Left hindlimb (tissue), 1 donor: Measurements from ENCODE around the gene TEX2.
"Not testable (repeated sequence)": the region's sequence is repeated elsewhere in the genome, so short reads cannot be mapped to it uniquely, and the experiment has no call there.

Experiments
- DNase-seq: peaks from one replicate; pipeline ENCODE4 v3.0.0-alpha.2; 2018

Gene TEX2

DNA sequence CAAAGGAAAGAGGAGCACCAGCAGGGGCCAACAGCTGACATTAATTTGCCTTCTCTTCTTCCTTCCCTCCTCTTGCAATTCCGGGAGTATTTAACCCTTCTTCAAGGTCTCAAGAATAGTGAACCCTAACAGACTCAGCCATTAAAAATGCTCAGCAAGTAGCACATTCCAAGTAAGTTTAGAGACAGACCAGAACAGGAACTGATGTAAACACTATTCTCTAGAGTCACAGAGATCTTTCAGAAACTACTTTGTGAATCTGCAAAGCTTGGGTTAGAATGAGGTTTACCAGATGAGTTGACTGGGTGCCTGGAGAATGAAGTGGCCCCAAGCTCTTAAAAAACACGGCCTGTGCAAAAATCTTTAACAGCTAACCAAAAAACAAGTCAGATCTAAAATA is 50.9 kb downstream of the TEX2 start:
- DNase-seq: no peak

DNA sequence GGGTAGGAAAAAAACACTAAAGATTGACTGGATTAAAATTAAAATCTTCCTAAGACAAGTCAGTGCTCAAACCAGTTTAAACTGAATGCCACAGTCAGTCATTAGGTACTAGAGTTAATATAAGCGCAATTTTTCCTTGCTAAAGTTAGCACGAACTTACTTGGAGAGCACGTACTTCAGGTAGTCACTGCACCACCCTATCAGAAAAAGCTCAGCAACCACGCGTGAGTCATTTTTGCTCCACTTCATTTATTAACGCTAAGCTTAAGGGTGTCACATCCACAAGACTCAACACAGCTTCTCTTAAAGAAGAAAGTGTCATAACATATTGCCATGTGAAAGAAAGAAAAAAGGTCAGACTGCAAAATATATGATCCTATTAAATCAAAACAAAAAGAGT is 53.1 kb downstream of the TEX2 start:
- DNase-seq: no peak

DNA sequence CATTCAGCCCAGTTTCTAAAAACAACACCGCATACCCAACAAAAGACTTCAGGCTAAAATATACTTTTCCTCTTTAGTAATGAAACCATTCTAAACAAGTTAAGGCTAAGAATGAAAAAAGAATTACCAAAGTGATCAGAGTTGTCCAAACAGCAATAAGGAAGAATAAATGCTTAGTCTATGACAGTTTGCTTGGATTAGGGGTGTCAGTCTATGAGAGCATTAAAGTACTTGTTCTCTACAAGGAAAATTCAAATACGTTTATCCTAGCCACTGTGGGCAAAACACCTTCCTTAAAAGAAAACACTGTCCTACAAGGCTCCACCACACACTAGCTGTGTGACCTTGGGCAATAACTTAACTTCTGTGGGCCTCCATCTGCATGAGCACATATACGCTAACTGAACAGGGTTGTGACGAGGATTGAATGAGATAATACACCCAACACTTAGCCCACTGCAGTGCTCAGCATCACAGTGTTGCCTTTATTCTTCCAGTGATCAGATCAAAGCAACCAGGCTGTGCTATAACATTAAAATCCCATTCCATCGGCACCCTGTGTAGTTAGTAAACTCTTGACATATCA is 53.6 kb downstream of the TEX2 start:
- no peak for DNase-seq

DNA sequence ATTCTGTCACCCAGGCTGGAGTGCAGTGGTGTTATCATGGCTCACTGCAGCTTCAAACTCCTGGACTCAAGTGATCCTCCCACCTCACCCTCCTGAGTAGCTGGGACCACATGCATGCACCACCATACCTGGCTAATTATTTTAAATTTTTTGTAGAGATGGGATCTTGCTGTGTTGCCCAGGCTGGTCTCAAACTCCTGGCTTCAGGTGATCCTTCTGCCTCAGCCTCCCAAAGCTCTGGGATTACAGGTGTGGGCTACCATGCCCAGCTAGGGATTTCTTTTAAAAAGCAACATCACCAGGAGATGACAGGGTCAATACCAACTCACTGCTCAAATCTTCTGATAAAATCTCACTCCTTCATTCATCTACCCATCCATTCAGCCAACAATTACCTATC is 54.4 kb downstream of the TEX2 start:
- DNase-seq: not testable (repeated sequence)

DNA sequence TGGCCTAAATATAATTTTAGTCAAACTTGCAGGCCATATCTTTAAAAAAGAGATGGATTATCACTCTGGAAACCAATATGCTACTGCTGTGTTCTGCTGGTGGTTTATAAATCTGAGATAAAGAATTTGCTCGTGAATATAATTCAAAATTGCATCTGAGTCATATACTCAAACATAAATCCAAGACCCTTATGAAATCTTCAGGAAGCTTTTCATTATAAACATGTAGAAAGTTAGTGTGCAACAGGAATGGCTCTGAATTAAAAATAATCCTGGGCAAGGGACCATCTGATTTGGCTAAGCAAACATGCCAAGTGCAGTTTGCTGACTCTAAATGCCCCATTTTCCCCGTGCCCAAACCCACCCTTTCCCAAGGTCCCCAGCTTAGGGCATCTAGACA is 57.3 kb downstream of the TEX2 start:
- DNase-seq: no peak

DNA sequence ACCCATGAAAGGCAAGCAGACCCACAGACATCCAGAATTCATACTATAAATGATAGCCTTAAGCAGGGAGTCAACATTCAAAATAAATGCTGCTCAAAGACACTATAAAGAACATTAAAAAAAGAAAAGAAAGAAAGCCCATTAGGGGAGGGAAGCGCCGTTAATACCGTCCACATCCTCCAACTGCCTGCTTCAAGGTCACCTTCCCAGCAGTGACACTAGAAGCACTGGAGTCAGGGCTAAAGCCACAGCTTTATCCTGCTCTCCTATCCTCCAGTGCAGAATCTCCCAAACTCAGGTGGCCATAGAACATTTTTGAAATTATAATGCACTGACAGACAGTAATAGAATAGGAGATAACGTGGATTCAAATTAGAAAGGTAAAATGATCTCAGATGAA is 59.4 kb downstream of the TEX2 start:
- no peak for DNase-seq

DNA sequence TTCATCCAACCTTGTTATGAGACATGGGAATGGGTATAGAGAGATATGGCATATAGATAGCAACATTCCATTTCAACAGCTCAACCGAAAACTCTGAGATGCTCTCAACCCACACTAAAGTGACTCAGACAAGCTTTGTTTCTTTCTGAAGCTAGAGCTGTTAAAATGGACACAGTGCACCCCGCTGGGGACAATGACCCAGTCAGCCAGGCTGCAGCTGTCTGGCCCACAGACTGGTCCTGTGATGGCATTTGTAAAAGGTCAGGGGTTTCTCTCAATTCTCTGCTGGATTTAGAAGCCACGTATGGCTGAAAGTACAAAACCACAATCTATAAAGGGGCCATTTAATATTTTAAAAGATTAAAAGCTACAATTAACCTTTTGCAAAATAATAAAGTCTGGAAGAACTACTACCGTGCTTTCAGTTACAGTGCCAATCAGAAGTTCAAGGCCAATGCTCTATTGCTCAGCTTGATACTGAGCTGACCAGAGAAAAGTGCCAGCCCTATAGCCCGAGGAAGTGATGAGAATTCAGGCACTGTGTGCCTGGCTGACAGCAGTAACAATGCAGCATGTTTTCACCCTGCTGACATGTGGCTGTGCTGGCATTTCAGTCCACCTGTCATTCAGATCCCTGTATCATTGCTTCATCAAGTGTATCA is 60.2 kb downstream of the TEX2 start:
- no peak for DNase-seq

DNA sequence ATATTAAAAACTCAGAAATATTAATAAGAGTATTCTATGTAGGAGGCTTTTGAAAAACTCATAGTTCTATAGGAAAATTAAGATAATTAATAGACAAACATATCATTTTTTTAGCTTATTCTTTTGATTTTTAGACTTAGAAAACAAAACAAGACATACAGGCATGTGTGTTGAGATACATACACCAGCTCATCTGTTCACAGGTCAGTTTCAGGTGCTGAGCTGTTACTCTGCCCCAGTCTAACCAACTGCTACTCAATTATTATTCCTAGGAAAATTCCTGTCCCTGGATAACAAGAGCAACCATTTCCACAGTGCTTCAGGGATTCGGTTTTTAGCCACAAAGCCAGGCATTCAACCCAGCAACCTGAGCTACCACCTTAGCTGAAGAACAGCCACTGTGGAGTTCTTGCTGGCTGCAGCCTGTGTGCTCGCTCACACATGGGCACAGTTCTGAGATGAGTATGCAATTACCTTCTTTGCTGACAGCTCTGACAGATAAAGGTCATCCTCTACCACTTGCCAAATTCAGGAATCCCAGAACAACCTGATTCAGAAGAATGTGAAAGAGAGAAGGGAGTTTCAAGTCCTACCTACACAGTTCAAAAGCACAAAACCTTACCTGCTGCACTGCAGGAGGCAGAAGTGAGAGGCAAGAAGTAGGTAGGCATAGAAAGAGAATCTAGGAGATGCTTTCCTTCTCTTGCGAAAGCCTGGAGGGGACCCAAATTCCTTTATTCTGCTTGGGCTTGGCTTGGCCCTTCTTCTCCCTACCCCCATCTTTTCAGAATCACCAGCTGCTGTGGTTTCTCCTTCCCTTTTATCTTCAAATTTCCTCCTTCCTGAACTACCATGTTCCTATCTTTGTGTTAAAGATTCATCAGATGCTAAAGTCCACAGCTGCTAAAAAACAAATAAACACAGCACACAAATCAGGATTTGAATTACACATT is 62.7 kb downstream of the TEX2 start:
- DNase-seq: no peak

DNA sequence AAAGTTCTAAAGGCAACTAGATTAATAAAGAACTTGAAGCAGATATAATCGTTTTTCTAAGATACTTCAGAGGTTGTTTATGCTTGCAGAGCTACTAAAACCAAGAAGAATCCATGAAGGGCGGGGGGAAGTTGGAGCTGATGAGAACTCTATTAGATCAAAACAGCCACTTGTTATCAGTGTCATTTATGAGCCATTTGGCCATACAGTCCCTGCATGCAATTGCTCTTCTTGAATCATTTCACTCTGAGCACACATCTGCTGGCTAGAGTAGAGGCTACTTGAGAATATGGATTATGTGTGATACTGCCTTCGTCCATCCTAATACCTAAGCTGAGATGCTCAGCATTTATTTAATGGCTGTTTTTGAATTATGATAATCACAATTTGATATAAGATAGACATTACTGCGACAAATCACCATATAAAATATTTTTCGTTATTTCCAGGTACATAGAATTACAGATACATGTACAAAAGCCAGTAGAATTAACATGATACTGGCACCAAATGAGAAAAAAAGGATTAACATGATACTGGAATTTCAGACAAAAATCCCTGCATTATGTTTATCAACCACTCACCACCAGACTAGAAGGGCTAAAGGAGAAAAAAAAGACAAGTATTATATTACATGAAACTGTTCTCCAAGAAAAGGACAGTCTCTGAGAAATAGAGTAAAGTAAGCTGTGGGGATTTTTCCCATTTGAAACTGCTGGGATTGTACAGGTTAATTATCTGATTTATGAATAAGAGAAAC is 64.5 kb downstream of the TEX2 start:
- DNase-seq: no peak

DNA sequence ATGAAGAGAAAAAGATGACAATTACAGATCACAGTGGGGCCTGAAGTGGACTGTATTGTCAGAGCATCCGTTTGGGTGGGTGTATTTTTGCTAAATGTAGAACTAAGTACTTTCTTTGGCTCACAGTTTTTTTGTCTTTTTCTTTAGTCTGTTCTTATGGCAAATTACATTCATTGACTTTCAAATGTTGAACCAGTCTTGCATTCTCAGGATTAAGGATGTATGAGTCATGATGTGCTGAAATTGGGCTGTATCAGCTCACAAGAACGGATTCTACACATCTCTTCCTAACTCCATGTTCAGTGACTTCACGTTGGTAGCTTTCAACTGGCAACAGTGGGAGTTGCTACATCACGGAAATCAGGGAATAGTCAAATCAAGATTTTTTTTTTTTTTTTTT is 66.5 kb downstream of the TEX2 start:
- DNase-seq: no peak

DNA sequence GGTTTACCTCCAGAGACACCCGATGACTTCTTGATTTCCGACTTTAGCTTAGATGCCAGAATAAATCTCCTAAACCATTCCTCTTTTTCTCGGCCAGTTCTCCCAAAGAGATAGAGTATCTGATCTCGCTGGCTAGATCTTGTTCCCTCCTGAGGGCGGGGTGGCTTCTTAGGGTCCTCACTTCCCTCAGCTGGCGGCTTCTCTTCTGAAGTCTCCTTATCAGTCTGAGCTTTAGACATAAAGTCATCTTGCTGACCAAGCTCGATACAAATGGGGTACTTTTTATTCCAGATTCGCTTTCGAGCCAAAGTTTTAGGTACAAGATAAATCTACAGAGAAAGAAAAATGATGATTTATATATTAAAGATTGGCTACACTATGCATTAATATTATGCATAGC is 69.5 kb downstream of the TEX2 start:
- no peak for DNase-seq

DNA sequence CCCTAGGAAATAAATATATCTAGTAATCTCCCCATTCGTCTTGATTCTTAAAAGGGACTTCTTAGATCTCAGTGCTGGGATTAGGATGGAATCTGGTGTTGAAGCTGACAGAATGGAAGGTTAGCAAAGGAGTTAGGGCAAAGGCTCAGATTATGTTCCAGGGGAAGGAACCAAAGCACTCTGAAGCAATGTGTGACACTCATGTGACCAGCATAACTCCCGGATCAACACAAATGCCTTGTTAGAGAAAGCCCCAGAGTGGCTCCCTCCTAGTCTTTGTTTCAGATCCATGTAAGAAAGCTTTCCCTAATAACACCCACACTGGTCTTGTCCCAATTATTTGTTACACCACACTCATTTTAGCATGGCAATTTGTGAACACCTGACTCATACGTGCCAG is 70.5 kb downstream of the TEX2 start:
- DNase-seq: no peak

DNA sequence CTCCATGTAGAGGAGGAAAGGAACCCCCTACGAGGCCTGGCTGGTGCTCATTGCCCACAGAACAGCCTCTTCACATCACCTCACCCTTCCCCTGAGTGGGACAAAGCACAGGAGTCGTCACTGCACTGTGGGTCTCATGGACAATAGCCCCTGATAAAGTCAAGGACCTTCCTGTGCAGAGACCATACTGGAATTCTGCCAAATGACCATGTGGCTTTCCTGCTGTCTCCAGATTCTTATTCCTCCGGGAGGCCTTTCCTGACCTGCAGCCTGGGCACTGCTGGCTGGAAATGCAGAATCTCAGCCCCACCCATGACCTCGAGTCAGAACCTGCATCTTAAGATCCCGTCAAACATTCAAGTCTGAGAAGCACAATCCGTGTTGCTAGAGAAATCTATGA is 72.6 kb downstream of the TEX2 start:
- DNase-seq: no peak

DNA sequence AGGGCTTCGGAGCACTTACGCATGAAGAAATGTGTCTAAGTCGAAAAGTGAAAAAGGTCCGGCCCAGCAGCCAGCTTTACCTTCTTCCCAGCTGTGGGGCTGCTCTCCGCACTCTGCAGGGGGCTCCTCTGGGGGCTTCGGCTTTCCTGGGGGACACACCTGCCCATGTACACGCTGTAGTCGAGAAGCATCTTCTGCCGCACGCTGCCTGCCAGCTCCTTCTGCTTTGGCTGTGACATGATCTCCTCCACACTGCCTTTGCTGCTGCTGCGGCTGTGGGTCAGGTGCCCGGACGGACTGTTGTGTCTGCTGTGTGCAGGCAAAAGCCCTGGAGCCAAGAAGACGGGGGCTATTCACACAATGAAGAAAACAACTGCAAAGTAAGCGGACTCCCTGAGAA is 75.0 kb downstream of the TEX2 start:
- no peak for DNase-seq

DNA sequence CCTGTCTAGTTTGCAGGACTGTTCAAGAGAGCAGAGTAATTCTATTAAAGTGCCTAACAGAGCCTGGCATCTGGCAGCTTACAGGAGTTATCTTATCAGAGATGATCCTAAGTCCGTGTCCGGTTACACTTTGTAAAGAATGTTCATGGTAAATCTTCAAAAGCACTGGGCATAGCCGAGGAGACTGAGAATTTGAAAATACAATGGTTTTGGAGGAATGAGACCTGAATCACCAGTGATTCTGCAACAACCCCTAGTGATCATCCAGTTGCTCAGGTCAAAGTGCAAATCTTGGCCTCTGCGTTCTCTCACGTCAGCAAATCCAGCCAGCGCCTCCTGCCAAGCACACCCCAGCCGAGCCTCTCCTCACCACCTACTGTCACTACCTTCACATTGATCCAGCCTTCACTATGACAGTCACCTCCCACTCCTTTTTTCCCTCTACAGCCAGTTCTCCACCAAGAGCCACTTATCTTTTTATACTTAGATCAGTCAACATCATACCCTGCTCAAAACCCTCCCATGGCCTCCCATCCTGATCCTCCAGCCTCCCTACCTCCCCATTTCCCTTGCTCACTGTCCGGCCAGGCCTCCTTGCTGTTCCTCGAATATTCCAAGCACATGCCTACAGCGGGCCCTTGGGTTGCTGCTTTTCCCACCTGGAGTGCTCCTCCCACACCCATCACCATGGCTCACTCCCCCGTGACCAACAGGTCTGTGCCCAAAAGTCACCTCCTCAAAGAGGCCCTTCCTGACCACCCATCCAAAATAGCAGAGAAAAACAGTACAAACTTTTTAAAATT is 75.8 kb downstream of the TEX2 start:
- no peak for DNase-seq

DNA sequence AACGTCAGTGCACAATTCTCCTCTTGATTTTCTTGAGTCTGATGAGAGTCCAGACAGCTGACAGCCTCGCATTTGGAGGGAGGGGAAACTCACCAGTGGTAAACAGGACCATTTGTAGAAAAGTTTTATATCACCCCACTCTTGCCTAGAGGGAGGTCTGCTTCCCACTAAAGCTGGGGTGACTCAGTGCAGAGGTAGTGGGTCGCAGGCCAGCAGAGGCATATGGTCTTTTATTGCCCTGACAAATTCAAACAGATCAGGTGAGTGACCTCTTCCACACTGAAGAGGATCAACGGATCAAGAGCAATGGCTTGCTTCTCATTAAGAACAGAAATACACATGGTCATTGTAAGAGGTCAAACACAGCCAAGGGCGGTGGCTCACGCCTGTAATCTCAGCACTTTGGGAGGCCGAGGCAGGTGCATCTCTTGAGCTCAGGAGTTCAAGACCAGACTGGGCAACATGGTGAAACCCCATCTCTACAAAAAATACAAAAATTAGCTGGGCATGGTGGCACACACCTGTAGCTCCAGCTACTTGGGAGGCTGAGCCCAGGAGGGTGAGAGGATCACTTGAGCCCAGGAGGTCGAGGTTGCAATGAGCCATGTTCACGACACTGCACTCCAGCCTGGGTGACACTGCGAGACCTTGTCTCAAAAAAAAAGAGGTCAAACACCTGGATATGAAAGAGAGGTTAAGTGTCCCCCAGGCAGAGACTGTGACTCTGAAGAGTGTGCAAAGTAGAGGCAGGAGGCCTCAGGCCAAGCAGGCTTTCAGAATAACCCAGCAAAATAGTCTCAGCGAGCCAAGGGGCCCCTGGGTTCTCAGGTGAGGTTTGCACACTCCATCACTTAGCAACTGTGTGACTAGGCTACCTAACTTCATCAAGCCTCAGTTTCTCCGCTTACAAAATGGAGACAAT is 76.6 kb downstream of the TEX2 start:
- no peak for DNase-seq

DNA sequence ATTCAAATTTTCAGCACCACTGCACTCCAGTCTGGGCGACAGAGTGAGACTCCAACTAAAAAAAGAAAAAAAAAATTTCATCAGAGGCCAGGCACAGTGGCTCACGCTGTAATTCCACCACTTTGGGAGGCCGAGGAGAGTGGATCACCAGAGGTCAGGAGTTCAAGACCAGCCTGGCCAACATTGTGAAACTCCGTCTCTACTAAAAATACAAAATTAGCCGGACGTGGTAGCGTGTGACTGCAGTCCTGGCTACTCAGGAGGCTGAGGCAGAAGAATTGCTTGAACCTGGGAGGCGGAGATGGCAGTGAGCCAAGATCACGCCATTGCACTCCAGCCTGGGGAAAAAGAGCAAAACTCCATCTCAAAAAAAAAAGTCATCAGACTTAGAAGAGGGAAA is 77.5 kb downstream of the TEX2 start:
- DNase-seq: not testable (repeated sequence)

DNA sequence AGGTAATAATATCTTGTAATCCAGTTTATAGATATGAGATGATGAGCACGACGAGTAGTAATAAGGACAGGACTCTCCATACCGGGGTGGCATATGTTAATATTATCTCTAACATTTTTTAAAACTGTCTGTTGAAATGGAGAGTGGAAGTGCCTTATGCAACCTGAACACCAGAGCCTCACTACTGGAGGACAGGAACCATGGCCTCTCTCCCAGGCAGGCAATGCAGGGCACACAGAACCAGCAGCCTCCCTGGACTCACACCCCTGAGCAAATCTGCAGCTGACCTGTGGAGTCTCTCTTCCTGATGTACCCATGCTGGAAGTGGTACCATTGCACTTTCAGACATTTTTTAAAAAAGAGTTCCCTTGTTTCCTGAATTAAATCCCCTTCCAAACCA is 78.0 kb downstream of the TEX2 start:
- DNase-seq: no peak

DNA sequence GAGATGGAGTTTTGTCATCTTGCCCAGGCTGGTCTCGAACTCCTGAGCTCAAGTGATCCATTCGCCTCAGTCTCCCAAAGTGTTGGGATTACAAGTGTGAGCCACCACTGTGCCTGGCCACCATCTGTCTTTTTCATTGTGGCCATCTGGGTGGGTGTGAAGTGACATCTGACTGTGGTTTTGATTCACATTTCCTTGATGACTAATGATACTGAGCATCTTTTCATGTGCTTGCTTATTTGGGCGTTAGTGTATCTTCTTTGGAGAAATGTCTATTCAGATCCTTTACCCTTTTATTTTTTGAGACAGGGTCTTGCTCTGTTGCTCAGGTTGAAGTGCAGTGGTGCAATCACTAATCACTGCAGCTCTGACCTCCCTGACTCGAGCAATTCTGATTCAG is 79.2 kb downstream of the TEX2 start:
- no peak for DNase-seq

DNA sequence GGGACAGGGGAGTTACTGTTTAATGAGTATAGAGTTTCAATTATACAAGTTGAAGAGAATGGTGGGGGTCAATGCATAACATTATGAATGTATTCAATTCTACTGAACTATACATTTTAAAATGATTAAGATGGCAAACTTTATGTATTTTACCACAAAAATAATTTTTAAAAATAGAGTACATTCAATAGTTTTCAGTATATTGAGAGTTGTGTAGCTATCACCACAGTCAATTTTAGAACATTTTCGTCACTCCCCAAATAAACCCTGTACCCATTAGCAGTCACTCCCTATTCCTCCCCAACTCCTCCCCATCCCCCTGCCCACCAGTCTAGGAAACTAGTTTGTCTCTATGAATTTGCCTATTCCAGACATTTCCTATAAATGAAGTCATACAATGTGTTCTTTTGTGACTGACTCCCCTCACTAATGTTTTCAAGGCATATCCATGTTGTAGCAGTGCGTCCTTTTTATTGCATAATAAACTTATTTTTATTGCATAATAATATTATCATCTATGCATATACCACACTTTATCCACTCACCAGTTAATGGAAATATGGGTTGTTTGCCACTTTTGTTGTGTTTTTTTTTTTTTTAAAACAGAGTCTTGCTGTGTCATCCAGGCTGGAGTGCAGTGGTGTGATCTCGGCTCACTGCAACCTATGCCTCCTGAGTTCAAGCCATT is 80.6 kb downstream of the TEX2 start:
- no peak for DNase-seq
